Measurements from ENCODE around the gene UNC5B.

UNC5B gene

DNA sequence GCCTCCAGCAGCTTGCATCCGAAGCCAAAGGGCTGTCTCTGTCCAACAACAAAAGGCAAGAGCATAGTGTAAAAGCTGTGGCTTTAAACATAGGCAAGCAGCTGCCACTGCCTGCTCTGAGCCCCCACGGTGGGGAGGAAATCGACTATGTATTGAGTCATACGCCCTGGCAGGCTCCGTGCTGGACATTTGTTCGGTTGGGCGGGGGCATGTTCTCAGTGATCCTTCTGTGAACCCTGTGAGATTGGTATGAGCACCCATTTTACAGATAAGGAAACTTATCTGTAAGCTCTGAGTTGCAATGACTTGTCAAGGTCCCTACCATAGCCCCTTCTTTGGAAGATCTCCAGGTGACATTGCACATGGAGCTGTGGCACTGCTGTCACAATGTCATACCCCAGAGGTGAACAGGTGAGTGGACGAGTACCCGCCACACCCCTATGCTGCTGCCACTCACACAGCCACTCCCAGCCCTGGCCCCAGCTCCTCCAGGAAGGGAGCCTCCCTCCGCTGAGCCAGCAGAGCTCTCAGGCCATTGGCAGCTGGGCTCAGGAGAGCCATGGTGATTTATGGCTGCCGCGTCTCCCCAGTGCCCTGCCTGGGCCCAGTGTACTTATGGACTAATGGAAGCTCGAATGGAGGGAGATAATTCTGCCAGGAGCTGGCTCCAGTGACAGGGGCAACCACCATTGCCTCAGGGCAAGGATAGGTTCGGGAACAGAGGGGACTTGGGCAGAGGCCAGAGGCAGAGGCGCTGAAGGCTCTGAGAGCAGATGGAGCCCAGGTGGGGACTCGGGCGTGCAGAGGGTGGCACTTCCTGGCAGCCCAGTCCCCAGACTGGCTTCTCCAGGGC, 43.7 kb downstream of the UNC5B start:
- no peak for DNase-seq

- no peak for DNase-seq
These were observed 44.4 kb downstream of the UNC5B start for GRCh38 chr10:71256661-71257318.

DNA sequence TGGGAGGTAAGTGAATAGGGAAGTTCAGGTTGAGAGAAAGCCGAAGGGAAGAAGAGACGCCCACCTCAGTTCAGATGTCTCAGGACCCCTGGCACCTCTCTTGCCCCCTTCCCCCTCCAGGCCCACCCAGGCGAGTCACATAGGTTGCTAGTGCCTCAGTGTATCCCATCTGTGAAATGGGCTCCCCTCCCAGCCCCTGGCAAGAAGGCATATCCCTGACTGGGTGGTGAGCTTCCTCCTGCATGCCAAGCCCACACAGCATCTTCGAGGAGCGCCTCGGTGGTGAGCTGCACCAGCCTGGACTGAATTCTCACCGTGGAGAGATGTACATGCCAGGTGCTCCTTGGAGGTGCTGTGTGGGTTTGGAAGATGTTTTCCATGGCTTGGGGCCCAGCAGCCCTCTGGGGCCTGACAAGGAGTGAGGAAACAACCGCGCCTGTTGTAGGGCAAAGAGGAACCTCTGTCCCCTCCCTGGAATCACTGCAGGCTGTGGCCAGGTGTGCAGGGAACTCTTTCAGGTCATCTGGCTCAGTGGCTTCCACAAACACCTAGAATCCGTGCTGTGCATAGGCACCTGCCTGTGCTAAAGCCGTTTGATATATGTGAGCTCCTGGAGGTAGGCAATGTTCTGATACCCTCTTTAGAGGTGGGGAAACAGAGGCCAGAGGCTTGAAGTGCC, 45.1 kb downstream of the UNC5B start:
- no peak for DNase-seq

DNA sequence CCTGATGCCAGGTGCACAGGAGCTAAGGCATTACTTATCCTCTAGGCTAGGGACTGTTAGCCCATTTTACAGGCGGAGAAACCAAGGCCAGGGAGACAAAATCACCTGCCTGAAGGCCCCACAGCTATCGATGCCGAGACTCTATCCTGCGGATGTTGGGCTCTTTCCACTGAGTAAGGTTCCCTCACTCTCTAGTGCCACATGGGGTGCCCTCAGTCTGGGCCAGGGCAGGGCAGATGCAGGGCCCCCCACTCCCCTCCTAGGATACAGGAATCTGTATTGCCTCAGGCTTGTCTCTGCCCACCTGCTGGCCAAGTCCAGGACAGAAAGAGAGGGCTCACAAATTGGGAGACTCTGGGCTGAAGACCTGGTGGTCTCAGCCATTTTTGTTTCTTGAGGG, 45.7 kb downstream of the UNC5B start:
- DNase-seq = no peak

GRCh38 chr10:71258446-71259145, 46.2 kb downstream of the UNC5B start:
- DNase-seq = no peak

GRCh38 chr10:71259282-71259681, 46.9 kb downstream of the UNC5B start:
- DNase-seq = no peak

GRCh38 chr10:71259815-71260501, 47.6 kb downstream of the UNC5B start:
- DNase-seq = no peak

DNA sequence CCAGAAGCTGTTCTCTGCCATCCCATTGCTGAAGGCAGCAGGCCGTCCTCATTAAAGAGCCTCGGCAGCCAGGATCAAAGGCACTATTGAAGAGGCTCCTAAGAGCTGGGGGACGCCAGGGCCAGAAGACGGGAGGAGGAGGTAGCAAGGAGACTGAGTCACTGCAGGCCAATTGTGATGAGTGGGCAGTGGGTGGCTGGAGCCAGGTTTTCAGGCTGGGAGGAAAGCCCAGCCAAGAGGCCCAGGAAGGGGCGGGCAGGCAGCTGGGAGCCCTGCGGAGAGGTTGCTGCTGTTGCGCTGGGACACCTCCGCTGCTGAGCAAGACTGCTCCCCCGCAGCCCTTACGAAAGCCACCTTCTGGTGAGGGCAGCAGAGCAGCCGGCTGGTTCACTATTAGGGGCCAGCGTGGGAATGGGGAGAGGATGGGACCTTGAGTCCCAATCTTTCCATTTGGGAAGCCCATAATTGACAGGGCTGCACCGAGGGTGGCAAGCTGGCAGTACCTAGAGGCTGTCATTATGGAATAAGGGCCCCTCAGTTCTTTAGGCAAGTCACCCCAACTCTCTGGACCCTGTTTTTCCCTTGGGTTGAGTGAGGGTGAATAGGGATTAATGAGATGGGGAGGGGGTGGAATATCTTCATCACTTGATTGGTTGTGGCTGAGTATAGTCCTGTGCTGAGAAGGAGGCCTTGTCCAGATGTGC, 48.4 kb downstream of the UNC5B start:
- no peak for DNase-seq

GRCh38 chr10:71262027-71262426, 49.7 kb downstream of the UNC5B start:
- no peak for DNase-seq

GRCh38 chr10:71262817-71263216, 50.4 kb downstream of the UNC5B start:
- DNase-seq = no peak

DNA sequence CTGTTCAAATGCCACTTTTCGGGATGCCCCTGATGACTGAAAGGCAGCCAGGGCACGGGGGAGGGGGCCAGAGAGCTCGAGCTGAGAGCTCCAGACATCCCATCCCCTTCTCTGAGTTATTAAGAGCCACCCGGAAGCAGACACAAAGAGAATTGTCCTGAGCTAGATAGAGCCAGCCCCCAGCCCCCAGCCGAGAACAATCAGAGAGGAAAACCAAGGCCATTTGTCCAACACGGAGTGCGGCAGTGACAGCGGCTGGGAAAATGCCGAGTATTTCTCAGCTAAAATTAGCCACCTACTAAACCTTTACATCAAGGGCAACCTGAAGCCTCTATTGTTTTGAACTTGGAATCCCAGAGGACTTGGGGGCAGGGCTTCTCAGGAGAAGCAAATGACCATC, 51.0 kb downstream of the UNC5B start:
- no peak for DNase-seq

GRCh38 chr10:71264345-71265200, 52.2 kb downstream of the UNC5B start:
- DNase-seq = no peak

DNA sequence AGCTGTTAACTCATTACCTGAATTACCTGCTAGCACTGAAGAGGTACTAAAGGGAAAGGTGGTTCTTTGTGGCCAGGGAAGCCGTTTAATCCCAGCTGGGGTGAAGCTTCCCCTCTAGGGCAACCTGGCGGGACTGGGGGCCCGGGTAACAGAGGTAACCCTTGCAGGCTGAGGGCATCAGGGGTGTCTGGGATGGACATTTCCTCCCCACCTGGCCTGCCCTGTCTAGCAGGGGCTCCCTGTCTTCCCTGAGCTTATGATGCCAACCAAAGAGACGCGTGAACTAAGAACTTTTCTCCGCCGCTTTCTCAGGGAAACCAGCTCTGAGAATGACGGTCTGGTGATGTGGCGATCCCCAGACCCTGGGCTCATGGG, 52.8 kb downstream of the UNC5B start:
- DNase-seq = no peak

- DNase-seq = no peak
These were observed 53.3 kb downstream of the UNC5B start for GRCh38 chr10:71265618-71266146.

DNA sequence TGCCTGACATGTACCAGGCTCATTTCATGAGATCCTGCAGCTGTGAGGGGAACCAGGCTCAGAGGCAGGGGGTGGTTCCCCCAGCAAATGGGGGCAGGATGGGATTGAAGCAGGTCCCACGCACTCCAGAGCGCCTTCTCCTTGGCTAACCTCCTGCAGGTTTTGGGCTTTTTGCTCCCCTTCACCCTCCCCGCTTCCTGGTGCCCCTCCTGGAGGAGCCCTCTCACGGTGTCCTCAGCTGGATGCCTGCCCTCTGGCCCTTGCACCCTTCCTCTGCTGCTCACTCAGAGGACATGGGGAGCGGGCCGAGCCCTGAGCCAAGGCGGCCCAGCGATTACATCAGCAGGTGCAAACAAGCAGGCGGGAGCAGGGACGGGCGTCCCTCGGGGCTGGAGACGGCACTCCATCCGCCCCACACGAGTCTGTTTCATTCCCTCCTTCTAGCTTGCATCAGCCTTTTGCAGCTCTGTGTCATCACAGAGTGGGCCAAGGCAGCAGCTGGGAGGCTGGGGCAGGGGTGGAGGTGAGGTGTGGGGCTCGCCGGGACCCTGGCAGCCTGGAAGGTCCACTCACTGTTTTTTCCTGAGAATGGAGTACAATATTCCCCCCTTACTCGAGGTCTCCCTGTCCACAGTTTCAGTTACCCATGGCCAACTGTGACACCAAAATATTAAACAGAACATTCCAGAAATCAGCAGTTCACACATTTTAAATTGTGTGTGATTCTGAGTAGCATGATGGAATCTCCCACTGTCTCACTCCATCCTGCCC, 54.0 kb downstream of the UNC5B start:
- no peak for DNase-seq

DNA sequence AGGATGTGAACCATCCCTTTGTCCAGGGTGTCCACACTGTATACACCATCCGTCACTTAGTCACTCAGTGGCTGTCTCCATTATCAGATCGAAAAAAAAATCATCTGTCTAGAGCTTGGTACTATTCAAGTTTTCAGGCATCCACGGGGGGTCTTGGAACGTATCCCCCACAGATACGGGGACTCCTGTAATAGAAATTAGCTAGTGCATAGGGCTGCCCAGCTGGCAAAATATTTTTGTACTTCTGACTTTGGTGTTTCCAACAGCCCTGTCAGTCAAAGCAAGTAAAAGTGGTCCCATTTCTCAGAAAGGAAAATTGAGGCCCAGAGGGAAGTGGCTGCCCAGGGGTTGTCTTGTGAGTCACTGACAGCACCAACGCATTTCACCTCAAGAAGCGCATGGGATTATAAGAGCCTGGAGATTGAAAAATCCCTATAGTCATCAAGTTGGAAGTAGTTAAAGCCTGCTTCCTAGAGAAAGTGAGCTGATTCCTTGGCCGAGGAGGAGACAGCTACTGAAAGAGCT, 54.6 kb downstream of the UNC5B start:
- DNase-seq = no peak

- DNase-seq = no peak
These were observed 55.3 kb downstream of the UNC5B start for GRCh38 chr10:71267508-71268240.

DNA sequence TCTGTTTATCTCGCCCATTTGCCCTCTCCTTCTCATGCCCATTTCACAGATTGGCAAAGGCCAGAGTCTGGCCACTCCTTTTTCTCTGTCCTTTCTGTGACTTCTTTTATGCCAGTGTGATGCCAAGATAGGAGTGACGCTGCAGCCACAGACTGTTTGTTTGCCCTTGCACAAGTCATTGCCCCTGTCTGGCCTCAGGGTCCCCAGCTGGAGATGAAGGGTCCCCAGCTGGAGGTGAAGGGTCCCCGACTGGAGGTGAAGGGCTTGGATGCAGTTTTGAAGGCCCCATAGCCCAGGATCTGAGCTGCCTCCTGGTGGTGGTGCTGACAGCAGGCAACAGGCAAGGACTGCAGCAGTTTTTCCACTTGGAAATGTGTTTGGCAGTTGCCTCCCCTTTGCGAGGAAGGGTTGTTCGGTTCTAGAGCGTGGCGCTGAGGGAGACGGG, 55.9 kb downstream of the UNC5B start:
- DNase-seq = no peak

GRCh38 chr10:71268758-71269157, 56.4 kb downstream of the UNC5B start:
- peak; percentile 16 to 42 for DNase-seq
